Body of pancreas (tissue), 4 donors: ENCODE results near the gene OGFOD3. TPM values are rescaled to one million over a fixed set of nuclear protein-coding genes. Genes with fewer than 3 reads are reported as not detected.

Experiments
- ATAC-seq: fragments of 150-250 bp; one replicate; pipeline ENCODE4 v1.9.1; 2016
- DNase-seq, 4 donors: peaks; one replicate each; pipeline ENCODE4 v3.0.0-alpha.2; 2019
- H3K27ac ChIP-seq, 4 donors: fragments of 200-600 bp; sonication (generic); 1 replicate in 3 of 4; 2 replicates in 1 of 4; pipeline versions ENCODE4 v1.5.1 to v1.6.1; 2016 to 2019; ENCODE audit warnings: mild to moderate bottlenecking in 1 of 4, mixed read lengths in 1 of 4, moderate library complexity in 1 of 4
- H3K27me3 ChIP-seq, 2 donors: fragments of 200-600 bp; sonication (generic); one replicate each; pipeline ENCODE4 v1.6.0; 2016; ENCODE audit warnings: mild to moderate bottlenecking in 1 of 2
- H3K36me3 ChIP-seq, 2 donors: fragments of 200-600 bp; sonication (generic); replicated peaks in 1 of 2; 2 replicates each; pipeline ENCODE4 v1.5.1; 2016; ENCODE audit warnings: low read depth in 2 of 2; ENCODE audit not compliant: insufficient read depth in 1 of 2
- H3K4me1 ChIP-seq: fragments of 200-600 bp; sonication (generic); one replicate; pipeline ENCODE4 v1.6.0; 2016
- H3K4me3 ChIP-seq, 2 donors: fragments of 200-600 bp; sonication (generic); 1 replicate in 1 of 2; 2 replicates in 1 of 2; pipeline ENCODE4 v1.5.1; 2016 to 2019
- H3K9me3 ChIP-seq, 3 donors: fragments of 200-600 bp; sonication (generic); 1 replicate in 2 of 3; 2 replicates in 1 of 3; pipeline ENCODE4 v1.5.1; 2016
- CTCF ChIP-seq, 7 experiments: fragments of 450-650 bp in 4 of 7; fragments of 200-600 bp in 3 of 7; sonication (generic) in 3 of 7; IDR thresholded peaks; one replicate each; pipeline ENCODE4 v1.5.1; 2016 to 2019; ENCODE audit warnings: antibody characterized with exemption in 7 of 7
- POLR2A ChIP-seq, 3 donors: fragments of 450-650 bp; IDR thresholded peaks; one replicate each; pipeline ENCODE4 v1.6.1; 2016; ENCODE audit warnings: antibody characterized with exemption in 3 of 3, mild to moderate bottlenecking in 2 of 3
- WGBS, 2 donors: methylation state at CpG; one replicate each; pipeline ENCODE4 v1.1.5; 2017; 5-methylcytosine and 5-hydroxymethylcytosine counted together
- intact Hi-C: fragments of 100-400 bp; cut with DNase I; formaldehyde crosslinking; loops from one replicate; pipeline ENCODE4 v1.15.1; 2023
- total RNA-seq, 2 donors: library from RNA; depleted of rRNA; stranded (reverse); fragments of >200 nt; gene quantifications; one replicate each; pipeline ENCODE4 v1.1.0, GENCODE V29; 2016

Gene OGFOD3
- total RNA-seq, 2 donors from 2014 or later, result 16.8 to 40.0 TPM

- ATAC-seq, result peak; percentile 75
- WGBS, 2 donors, result 46 to 57% methylated on average over 20 to 26 of the region's 40 CpGs
- Histone ChIP-seq H3K27ac (peak overlapping the region in 3 of 4 donors; percentile 16 to 40 (median 38)), H3K27me3 (no peaks in the 10 kb centered on the region), H3K4me3 (no peak overlapping the region), H3K4me1 (peaks cover 42% of the 10 kb centered on the region), H3K36me3 (no peaks in the 10 kb centered on the region), H3K9me3 (no peaks in the 10 kb centered on the region)
- intact Hi-C loops, result no loop called here
- peak; percentile 85 to 92 (median 89) for DNase-seq
- TF ChIP-seq POLR2A (IDR thresholded peaks at IDR 0.05) (no peak), CTCF (IDR thresholded peaks at IDR 0.05) (no peak)
These were observed 25.3 kb upstream of the OGFOD3 start for GRCh38 chr17:82443465-82444283.

- no peaks in the 10 kb centered on the region for H3K36me3 ChIP-seq
- no peaks in the 10 kb centered on the region for H3K9me3 ChIP-seq
- ATAC-seq (no peak), DNase-seq (no peak)
- TF ChIP-seq CTCF (IDR thresholded peaks at IDR 0.05), result no peak
- no peak for TF ChIP-seq POLR2A (IDR thresholded peaks at IDR 0.05)
- H3K27ac ChIP-seq, result peak overlapping the region in 3 of 4 donors; percentile 16 to 40 (median 38)
- WGBS, 2 donors, result 80 to 87% methylated on average over 6 to 28 of the region's 28 CpGs
- peaks cover 50% of the 10 kb centered on the region for H3K4me1 ChIP-seq
- no peaks in the 10 kb centered on the region for H3K27me3 ChIP-seq
- H3K4me3 ChIP-seq, result no peak overlapping the region
- intact Hi-C loops, result no loop called here
These were observed 24.5 kb upstream of the OGFOD3 start for GRCh38 chr17:82442643-82443464.

GRCh38 chr17:82441691-82442487 is 23.5 kb upstream of the OGFOD3 start:
- Histone ChIP-seq H3K9me3 (no peaks in the 10 kb centered on the region), H3K4me3 (no peak overlapping the region), H3K36me3 (no peaks in the 10 kb centered on the region), H3K27ac (peak overlapping the region in 1 of 4 donors; percentile 22), H3K27me3 (no peaks in the 10 kb centered on the region), H3K4me1 (peaks cover 59% of the 10 kb centered on the region)
- no peak for TF ChIP-seq POLR2A (IDR thresholded peaks at IDR 0.05)
- TF ChIP-seq CTCF (IDR thresholded peaks at IDR 0.05), result no peak
- ATAC-seq, result no peak
- intact Hi-C loops, result no loop called here
- WGBS, 2 donors, result 81 to 98% methylated on average over 14 to 23 of the region's 27 CpGs
- DNase-seq, result no peak

GRCh38 chr17:82440991-82441627 is 22.7 kb upstream of the OGFOD3 start:
- WGBS, 2 donors, result 52 to 77% methylated on average over 16 to 17 of the region's 17 CpGs
- ATAC-seq, result no peak

More at GRCh38 chr17:82440991-82441627, 22.7 kb upstream of the OGFOD3 start:
- no peak for TF ChIP-seq POLR2A (IDR thresholded peaks at IDR 0.05)
- no peak for TF ChIP-seq CTCF (IDR thresholded peaks at IDR 0.05)
- H3K27ac ChIP-seq, result peak overlapping the region in 2 of 4 donors; percentile 1 to 45
- intact Hi-C loops, result no loop called here
- no peaks in the 10 kb centered on the region for H3K9me3 ChIP-seq
- peaks cover 63% of the 10 kb centered on the region for H3K4me1 ChIP-seq
- no peak overlapping the region for H3K4me3 ChIP-seq
- no peaks in the 10 kb centered on the region for H3K36me3 ChIP-seq
- H3K27me3 ChIP-seq, result no peaks in the 10 kb centered on the region
- peak in 2 of 4 donors; percentile 19 to 29 for DNase-seq
